DOHH2 (cell line): Measurements from ENCODE around the gene ADAMTSL1.

Experiments
- H3F3A ChIP-seq: fragments of 200-600 bp; sonication (generic), shearing (Covaris generic); 2 replicates; pipeline ENCODE4 v1.6.0; 2016; ENCODE audit warnings: antibody characterized with exemption, mild to moderate bottlenecking; ENCODE audit not compliant: control insufficient read depth, insufficient read depth
- H3K27ac ChIP-seq: fragments of 200-600 bp; sonication (generic); 2 replicates; pipeline ENCODE4 v1.5.1; 2014; ENCODE audit warnings: low read depth, mild to moderate bottlenecking, low read length, moderate library complexity
- H3K27me3 ChIP-seq: fragments of 200-600 bp; sonication (generic); 2 replicates; pipeline ENCODE4 v1.6.1; 2014; ENCODE audit warnings: mild to moderate bottlenecking, low read length, mixed read lengths; ENCODE audit not compliant: control insufficient read depth
- H3K36me3 ChIP-seq: fragments of 200-600 bp; sonication (generic); 2 replicates; pipeline ENCODE4 v1.6.1; 2014; ENCODE audit warnings: mild to moderate bottlenecking, low read length, moderate library complexity, mixed read lengths; ENCODE audit not compliant: control insufficient read depth
- H3K4me1 ChIP-seq: fragments of 200-600 bp; sonication (generic); 2 replicates; pipeline ENCODE4 v1.6.1; 2014; ENCODE audit warnings: mild to moderate bottlenecking, low read length, mixed read lengths; ENCODE audit not compliant: control insufficient read depth
- H3K4me2 ChIP-seq: fragments of 200-600 bp; sonication (generic); 2 replicates; pipeline ENCODE4 v1.6.0; 2014; ENCODE audit warnings: mild to moderate bottlenecking, low read length, moderate library complexity
- H3K4me3 ChIP-seq: fragments of 200-600 bp; sonication (generic); 2 replicates; pipeline ENCODE4 v1.5.1; 2014; ENCODE audit warnings: mild to moderate bottlenecking, low read length, mixed read lengths
- H3K79me2 ChIP-seq: fragments of 200-600 bp; sonication (generic); 2 replicates; pipeline ENCODE4 v1.6.1; 2014; ENCODE audit warnings: mild to moderate bottlenecking, low read length, mixed read lengths; ENCODE audit not compliant: control insufficient read depth
- H3K9me2 ChIP-seq: fragments of 200-600 bp; sonication (generic); replicated peaks from 2 replicates; pipeline ENCODE4 v1.6.1; 2014; ENCODE audit warnings: mild to moderate bottlenecking, low read length, mixed read lengths; ENCODE audit not compliant: control insufficient read depth
- H3K9me3 ChIP-seq: fragments of 200-600 bp; sonication (generic); 2 replicates; pipeline ENCODE4 v1.6.1; 2014; ENCODE audit warnings: antibody characterized with exemption, low read length, mixed read lengths; ENCODE audit not compliant: control insufficient read depth, insufficient read depth
- H4K20me1 ChIP-seq: fragments of 200-600 bp; sonication (generic); 2 replicates; pipeline ENCODE4 v1.6.0; 2014; ENCODE audit warnings: low read depth, mild to moderate bottlenecking, antibody characterized with exemption, low read length, moderate library complexity; ENCODE audit not compliant: control insufficient read depth, insufficient read depth
- EZH2phosphoT487 ChIP-seq: fragments of 200-600 bp; sonication (generic); IDR thresholded peaks from 2 replicates; pipeline ENCODE4 v1.6.1; 2017; ENCODE audit warnings: borderline replicate concordance, mild to moderate bottlenecking, antibody characterized with exemption, low read length, moderate library complexity, mixed read lengths
- TF ChIP-seq, protein P1 (sequence below): fragments of 200-600 bp; sonication (generic); IDR thresholded peaks from one replicate; pipeline ENCODE4 v1.5.1; 2014; ENCODE audit warnings: antibody characterized with exemption, mild to moderate bottlenecking, low read depth, low read length; ENCODE audit not compliant: poor library complexity, severe bottlenecking

ADAMTSL1 gene

DNA sequence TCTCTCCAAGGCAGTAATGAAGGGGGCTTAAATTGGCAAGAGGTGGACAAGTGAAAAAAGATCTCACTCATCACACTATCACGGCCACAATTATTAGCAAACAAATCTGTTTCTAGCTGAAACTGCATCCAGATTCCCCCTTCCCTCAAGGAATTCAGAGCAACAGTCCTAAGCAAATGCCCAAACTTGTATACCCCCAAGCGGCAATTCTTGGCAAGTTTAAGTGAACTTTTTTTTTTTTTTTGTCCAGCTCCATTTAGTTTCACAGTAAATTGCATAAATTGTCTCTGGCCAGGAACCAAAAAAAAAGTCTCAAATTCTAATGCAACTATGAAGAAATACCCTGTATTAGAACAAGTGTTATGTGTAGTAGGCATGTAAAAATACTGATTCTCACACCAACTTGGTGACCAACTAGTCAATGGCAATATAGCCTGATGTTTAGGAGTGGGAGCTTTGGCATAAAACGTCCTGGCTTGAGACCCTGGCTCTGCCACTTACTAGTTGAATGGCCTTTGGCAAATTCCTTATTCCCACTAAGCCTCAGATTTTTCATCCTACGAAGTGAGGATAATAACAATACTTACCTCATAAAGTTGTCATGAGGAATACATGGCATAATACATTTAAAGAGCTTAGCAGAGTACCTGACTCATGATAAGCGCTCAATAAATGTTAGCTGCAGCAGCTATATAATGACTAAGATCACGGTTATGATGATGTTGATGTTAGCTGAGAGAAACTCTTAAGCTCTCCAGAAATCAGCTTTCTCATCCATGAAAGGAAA lies 193.2 kb downstream of the ADAMTSL1 start:
- no peaks in the 10 kb centered on the region for H3F3A ChIP-seq
- H3K9me3 ChIP-seq: no peaks in the 10 kb centered on the region
- no peaks in the 10 kb centered on the region for H3K27me3 ChIP-seq
- H3K4me2 ChIP-seq: no peak overlapping the region
- H3K9me2 ChIP-seq: no peaks in the 10 kb centered on the region
- H3K79me2 ChIP-seq: no peaks in the 10 kb centered on the region
- H3K27ac ChIP-seq: no peak overlapping the region
- H4K20me1 ChIP-seq: no peaks in the 10 kb centered on the region
- H3K4me1 ChIP-seq: no peaks in the 10 kb centered on the region
- H3K4me3 ChIP-seq: no peak overlapping the region
- no peaks in the 10 kb centered on the region for H3K36me3 ChIP-seq
- TF ChIP-seq, protein P1, sequence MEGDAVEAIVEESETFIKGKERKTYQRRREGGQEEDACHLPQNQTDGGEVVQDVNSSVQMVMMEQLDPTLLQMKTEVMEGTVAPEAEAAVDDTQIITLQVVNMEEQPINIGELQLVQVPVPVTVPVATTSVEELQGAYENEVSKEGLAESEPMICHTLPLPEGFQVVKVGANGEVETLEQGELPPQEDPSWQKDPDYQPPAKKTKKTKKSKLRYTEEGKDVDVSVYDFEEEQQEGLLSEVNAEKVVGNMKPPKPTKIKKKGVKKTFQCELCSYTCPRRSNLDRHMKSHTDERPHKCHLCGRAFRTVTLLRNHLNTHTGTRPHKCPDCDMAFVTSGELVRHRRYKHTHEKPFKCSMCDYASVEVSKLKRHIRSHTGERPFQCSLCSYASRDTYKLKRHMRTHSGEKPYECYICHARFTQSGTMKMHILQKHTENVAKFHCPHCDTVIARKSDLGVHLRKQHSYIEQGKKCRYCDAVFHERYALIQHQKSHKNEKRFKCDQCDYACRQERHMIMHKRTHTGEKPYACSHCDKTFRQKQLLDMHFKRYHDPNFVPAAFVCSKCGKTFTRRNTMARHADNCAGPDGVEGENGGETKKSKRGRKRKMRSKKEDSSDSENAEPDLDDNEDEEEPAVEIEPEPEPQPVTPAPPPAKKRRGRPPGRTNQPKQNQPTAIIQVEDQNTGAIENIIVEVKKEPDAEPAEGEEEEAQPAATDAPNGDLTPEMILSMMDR: no peak
- no peak for TF ChIP-seq EZH2phosphoT487

- H3K36me3 ChIP-seq: no peaks in the 10 kb centered on the region
- no peak overlapping the region for H3K27ac ChIP-seq
- H3K4me2 ChIP-seq: no peak overlapping the region
- H3K4me3 ChIP-seq: no peak overlapping the region
- no peaks in the 10 kb centered on the region for H3K27me3 ChIP-seq
- H3K79me2 ChIP-seq: no peaks in the 10 kb centered on the region
- H3K9me2 ChIP-seq: no peaks in the 10 kb centered on the region
- no peaks in the 10 kb centered on the region for H4K20me1 ChIP-seq
- H3F3A ChIP-seq: no peaks in the 10 kb centered on the region
- no peaks in the 10 kb centered on the region for H3K9me3 ChIP-seq
- H3K4me1 ChIP-seq: no peaks in the 10 kb centered on the region
- TF ChIP-seq, protein P1: no peak
- TF ChIP-seq EZH2phosphoT487: no peak
Measured at GRCh38 chr9:18668944-18669343, 195.0 kb downstream of the ADAMTSL1 start.

DNA sequence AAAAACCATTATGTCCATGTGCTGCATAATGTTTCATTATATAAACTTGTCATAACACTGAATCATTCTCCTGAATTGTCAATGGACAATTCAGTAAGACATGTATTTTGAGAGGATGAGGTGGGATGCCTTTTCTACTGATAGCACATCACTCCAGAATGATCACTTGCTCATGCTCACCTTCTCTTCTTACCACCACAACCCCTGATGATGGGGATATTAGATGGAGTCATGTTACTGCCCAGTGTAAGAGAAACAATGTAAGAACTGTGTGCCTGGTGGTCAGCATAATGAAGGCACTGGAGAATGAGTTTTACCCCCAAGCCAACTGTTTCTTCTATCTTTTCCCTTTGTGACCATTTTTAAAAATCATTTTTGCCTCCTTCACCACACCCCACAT lies 198.8 kb downstream of the ADAMTSL1 start:
- no peaks in the 10 kb centered on the region for H3K4me1 ChIP-seq
- H4K20me1 ChIP-seq: no peaks in the 10 kb centered on the region
- no peak overlapping the region for H3K27ac ChIP-seq
- no peaks in the 10 kb centered on the region for H3K36me3 ChIP-seq
- H3K79me2 ChIP-seq: no peaks in the 10 kb centered on the region
- H3K27me3 ChIP-seq: no peaks in the 10 kb centered on the region
- TF ChIP-seq EZH2phosphoT487: no peak
- TF ChIP-seq, protein P1: no peak
- no peaks in the 10 kb centered on the region for H3F3A ChIP-seq
- no peak overlapping the region for H3K4me2 ChIP-seq
- H3K9me2 ChIP-seq: no peaks in the 10 kb centered on the region
- no peaks in the 10 kb centered on the region for H3K9me3 ChIP-seq
- no peak overlapping the region for H3K4me3 ChIP-seq
